SK-N-MC (cell line): ENCODE data around the gene OR6B2.

Experiments used
- EZH2 ChIP-seq: fragments of 200-600 bp; sonication (generic); IDR thresholded peaks from one replicate; pipeline ENCODE4 v1.6.1; 2017; ENCODE audit warnings: antibody characterized with exemption
- POLR2AphosphoS5 ChIP-seq: IDR thresholded peaks from 2 replicates; pipeline ENCODE4 v1.6.1; 2012; ENCODE audit warnings: mild to moderate bottlenecking, low read depth, low read length, borderline replicate concordance

GRCh38 chr2:240043279-240043989, 13.2 kb upstream of the OR6B2 start:
- TF ChIP-seq POLR2AphosphoS5: no peak
- no peak for TF ChIP-seq EZH2
